Omental fat pad (tissue), 4 donors: Measurements from ENCODE around the gene ACAT2. TPM values are rescaled to one million over a fixed set of nuclear protein-coding genes. Genes with fewer than 3 reads are reported as not detected.

Experiments used
- ATAC-seq: fragments of 150-250 bp; one replicate; pipeline ENCODE4 v1.9.1; 2016; ENCODE audit warnings: mild to moderate bottlenecking, moderate library complexity; ENCODE audit not compliant: low FRiP score
- DNase-seq: peaks from one replicate; pipeline ENCODE4 v3.0.0-alpha.2; 2019; ENCODE audit warnings: low spot score
- CTCF ChIP-seq, 3 donors: fragments of 450-650 bp; IDR thresholded peaks; one replicate each; pipeline ENCODE4 v1.5.1; 2016 to 2017; ENCODE audit warnings: antibody characterized with exemption in 3 of 3, mild to moderate bottlenecking in 3 of 3, moderate library complexity in 2 of 3
- small RNA-seq: library from RNA; depleted of rRNA; stranded (forward); fragments of <200 nt; gene quantifications from one replicate; pipeline ENCODE3, GENCODE V24; 2016
- total RNA-seq, 4 donors: library from RNA; depleted of rRNA; stranded (reverse); fragments of >200 nt; gene quantifications; one replicate each; pipeline ENCODE4 v1.1.0, GENCODE V29; 2016

Gene ACAT2
- total RNA-seq, 4 donors from 2014 or later, result 4.6 to 15.1 (median 6.5) TPM

DNA sequence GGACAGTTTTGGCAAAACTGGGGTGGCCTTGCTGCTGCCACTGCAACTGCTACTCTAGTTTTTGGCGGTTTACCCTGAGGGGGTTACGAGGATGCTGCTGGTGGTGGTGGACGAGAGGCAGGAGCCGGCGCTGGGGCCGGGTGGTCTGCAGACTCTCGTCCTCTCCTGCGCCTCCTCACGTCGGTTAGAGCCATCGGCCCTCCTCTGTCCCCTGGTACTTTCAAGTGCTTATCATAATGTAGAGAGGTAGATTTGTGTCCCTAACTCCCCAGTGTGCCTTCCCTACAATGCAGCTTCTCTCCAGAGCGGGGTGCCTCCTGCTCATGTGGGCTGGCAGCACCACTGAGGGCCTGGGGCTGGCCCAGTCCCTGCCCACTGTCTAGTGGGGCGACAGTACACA is 64.2 kb downstream of the ACAT2 start:
- no peak for DNase-seq
- no peak for TF ChIP-seq CTCF (IDR thresholded peaks at IDR 0.05)
- ATAC-seq, result no peak

GRCh38 chr6:159826968-159827647 is 65.3 kb downstream of the ACAT2 start:
- DNase-seq (no peak), ATAC-seq (no peak)
- no peak for TF ChIP-seq CTCF (IDR thresholded peaks at IDR 0.05)

GRCh38 chr6:159828074-159828473 is 66.2 kb downstream of the ACAT2 start:
- DNase-seq (no peak), ATAC-seq (peak; percentile 52)
- TF ChIP-seq CTCF (IDR thresholded peaks at IDR 0.05), result no peak

Small RNA genes lying within 50 kb of the gene (small RNA-seq; reads per million reads assigned to genes)
- gene RNU4ATAC18P, result not detected
- 69.5 reads per million, percentile 96 among the genes with 10 or more reads in this experiment for gene SNORA20
- not detected for gene SNORA29

Other genes starting within 250 kb of the ACAT2 start
- gene SOD2, start 68.8 kb upstream of the ACAT2 start, total RNA-seq, result 1,000 to 10,000 TPM in 2 of 4 donors, 100 to 1,000 TPM in 2; 455 to 1,833 (median 1,242) TPM
- gene WTAP, start 34.5 kb upstream of the ACAT2 start, total RNA-seq, result 100 to 1,000 TPM in 2 of 4 donors, 10 to 100 TPM in 2; 74.8 to 202 (median 133) TPM
- gene TCP1, start 27.6 kb downstream of the ACAT2 start, total RNA-seq, result 100 to 1,000 TPM; 146 to 248 (median 192) TPM
- gene MRPL18, start 28.4 kb downstream of the ACAT2 start, total RNA-seq, result 10 to 100 TPM; 37.2 to 87.6 (median 60.3) TPM
- under 1 TPM in 1 of 4 donors, not detected in 3; 0.37 TPM for gene PNLDC1, start 38.2 kb downstream of the ACAT2 start, total RNA-seq
- gene MAS1, start 128.9 kb downstream of the ACAT2 start, total RNA-seq, result under 1 TPM in 1 of 4 donors, not detected in 3; under 0.01 TPM
- 100 to 1,000 TPM in 3 of 4 donors, 10 to 100 TPM in 1; 69.9 to 131 (median 110) TPM for gene IGF2R, start 207.0 kb downstream of the ACAT2 start, total RNA-seq